ENCODE results near the gene SIRPB2.
"Not testable (repeated sequence)": the region's sequence is repeated elsewhere in the genome, so short reads cannot be mapped to it uniquely, and the experiment has no call there.

SIRPB2 gene

DNA sequence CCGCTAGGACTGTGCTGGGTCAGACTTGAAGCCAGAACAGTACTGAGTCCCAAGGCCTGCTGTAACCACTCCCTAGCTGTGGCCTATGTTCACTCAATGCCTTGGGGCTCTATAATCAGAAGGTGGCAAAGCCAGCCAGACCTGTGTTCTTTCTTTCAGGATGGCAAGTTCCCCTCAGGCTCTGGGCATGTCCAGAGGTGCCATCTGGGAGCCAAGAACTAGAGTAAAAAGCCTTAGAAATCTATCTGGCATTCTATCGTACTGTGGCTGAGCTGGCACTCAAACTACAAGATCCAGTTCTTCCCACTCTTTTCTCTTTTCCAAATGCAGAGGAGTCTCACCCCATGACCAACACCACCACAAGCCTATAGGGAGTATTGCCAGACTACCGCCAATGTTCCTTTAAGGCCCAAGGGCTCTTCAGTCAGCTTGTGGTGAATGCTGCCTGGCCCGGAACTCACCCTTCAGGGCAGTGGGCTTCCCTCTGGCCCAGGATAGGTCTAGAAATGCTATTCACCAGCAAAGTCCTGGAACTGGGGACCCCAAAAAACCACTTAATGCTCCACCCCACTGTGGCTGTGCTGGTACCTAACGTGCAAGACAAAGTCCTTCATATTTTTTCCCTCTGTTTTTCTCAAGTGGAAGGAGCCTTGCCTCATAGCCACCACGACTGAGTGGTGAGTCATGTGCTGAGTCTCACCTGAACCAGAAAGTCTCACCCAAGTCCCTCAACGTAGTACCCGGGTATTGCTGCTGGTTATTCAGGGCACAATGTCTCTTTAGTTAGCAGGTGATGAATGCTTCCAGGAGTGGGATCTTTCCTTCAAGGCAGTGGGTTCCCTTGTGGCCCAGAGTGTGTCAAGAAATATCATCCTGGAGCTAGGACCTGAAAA, 8.6 kb upstream of the SIRPB2 start:
- no peak for DNase-seq (ENCODE audit: low spot score)

DNA sequence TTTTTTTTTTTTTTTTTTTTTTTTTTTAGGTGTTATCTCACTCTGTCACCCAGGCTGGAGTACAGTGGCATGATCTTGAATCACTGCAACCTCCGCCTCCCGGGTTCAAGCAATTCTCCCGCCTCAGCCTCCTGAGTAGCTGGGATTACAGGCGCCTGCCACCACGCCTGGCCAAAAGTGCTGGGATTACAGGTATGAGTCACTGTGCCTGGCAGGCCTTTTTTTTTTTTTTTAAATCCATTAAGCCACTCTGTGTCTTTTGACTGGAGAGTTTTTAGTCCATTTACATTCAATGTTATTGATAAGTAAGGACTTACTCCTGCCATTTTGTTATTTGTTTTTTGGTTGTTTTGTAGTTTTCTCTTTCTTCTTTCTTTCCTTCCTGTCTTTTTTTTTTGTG, 6.2 kb upstream of the SIRPB2 start:
- not testable (repeated sequence) for DNase-seq (ENCODE audit: low spot score)

DNA sequence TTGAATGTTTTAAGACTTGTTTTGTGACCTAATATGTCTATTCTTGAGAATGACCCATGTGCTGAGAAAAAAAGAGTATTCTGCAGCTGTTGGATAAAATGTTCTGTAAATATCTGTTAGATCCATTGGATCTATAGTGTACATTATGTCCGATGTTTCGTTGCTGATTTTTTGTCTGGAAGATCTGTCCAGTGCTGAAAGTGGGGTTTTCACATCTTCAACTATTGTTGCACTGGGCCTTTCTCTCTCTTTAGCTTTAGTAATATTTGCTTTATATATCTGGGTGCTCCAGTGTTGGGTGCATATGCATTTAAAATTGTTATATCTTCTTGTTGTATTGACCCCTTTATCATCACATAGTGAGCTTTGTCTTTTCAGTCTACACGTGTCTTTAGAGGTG, 5.7 kb upstream of the SIRPB2 start:
- DNase-seq (ENCODE audit: low spot score) = no peak

DNA sequence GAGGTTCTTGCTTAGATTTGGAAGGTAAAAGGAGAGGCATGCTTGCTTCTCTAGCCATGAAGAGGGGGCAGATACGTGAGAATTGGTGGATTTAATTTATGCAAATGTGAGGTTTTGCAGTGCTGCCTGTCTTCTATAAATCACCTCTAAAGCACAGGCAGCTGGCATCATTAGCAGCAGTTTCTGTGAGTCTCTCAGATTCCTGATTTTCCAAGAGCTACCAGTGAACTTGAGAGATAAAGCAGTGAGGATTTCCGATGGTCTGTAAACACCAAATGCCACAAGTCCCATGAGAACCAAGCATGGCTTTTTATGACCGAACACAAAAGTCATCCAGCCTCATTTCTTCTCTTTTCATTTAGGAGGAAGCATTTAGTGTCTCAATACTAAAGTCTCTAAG, 3.2 kb upstream of the SIRPB2 start:
- no peak for DNase-seq (ENCODE audit: low spot score)

DNA sequence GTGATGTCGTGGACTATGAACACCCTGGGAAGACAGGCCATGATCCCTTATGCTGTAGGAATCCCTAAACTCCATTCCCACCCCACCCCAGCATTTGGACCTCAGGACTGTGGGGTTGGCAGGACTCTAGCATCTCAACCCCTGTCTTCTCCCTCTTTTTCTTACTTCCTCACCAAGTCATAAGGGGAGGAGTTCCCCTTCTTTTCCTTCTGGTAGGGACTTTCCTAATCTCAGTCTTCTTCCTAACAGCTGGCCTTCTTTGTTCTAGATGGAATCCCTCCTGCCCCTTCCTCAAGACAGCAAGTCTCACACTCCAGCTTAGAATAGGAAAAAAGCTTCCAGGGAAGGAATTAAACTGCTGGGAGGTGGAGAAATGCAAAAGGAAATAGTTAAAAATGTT, 2.3 kb upstream of the SIRPB2 start:
- no peak for DNase-seq (ENCODE audit: low spot score)

DNA sequence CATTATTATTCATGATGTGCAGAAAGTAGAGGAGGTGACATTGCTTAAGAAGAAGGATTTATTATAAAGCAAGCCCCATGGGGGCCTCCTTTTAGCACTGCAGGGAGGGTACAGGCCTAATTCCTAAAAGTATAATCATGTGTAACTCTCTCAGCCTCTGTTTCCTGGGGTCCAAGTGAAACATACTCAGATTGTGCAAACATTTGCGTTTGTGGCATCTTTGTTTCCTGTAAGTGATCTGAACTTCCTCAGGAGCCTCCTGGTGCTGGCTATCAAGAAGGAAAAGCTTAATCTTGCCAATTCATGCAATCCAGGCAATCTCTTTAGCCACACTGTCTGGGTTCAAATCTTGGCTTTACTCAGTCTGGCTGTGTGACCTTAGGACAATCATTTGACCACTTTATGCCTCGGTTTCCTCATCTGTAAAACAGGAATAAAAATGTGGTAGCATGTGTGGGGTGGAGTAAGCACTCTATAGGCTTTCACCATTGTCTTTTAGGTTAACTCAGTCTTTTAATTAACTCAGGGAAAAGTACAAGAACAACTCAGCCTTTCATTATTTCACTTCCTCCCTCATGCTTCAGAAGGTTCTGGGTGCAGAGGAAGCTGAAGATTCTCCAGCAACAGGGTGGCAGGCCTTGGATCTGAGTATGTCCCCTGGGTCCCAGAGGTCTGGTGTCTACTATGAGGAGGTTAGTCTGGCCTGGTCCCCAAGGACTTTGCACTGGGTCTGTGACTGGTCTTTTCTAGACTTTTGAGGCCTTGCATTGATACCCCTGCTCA, 831 bp upstream of the SIRPB2 start:
- DNase-seq (ENCODE audit: low spot score) = no peak

DNA sequence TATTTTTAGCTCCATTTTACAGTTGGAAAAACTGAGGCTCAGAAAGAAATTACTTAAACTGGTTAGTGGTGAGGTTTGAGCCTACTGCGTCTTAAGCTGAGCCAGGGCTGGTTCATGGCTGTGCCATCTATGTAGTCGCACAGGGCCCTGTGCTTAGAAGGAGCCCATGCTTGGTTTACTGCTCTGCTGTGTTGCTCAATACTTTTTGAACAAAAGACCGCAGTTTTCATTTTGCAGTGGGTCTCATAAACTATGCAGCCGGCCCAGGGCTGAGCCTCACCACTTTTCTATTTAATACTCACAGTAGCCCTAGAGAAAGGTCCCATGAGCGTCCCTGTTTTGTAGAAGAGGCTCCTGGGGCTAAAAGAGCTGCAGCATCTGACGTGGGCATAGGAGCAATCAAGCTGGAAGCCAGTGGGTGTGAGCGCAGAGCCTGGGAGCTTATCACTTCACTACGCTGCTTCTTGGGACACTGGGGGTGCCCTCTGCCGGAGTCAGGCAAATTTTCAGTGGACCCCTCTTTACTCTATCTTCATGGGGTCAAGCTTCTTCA, 501 bp downstream of the SIRPB2 start:
- DNase-seq (ENCODE audit: low spot score) = no peak

DNA sequence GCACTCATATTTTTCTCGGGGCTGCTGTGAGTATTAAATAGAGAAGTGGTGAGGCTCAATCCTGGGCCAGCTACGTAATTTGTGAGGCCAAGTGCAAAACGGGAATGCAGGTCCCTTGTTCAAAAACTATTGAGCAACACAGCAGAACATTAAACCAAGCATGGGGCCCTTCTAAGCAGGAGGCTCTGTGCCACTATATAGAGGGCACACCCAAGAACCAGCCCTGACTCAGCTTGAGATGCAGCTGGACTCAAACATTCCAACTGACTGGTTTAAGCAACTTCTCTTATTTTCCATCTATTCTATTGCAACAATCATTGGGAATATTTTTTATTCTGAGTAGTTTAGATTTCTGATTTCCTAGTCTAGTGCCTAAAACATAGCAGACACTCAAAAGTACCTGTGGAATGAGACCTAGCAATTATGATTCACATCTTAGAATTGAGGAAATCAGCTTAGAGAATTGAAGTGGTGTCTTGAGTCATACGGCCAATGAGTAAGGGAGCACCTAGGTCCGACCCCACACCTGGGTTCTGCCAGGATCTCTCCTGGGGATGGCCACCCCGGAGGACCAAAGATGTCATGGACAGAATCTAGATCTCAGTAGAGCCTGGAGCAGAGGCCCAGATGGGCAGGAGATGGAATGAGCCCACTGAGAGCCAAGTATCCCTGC, 1.3 kb downstream of the SIRPB2 start:
- no peak for DNase-seq (ENCODE audit: low spot score)

DNA sequence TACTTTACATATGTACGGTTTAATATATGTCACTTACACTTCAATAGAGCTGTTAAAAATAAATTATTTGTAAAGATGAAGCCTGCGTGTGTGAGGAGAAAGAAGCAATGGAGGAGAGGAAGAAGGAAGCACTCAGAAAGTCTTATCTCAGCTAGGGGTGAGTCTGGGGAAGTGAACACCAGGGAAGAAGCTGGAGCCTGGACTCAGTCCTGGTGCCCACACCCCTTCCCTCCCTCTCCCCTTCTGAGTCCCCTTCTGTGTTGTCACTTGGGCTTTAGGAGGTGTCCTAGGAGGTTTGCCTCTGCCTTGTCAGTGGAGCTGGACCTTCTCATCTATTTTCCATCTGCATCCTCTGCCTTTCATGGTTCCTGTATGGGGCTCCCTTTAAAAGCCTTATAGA, 1.9 kb downstream of the SIRPB2 start:
- no peak for DNase-seq (ENCODE audit: low spot score)

DNA sequence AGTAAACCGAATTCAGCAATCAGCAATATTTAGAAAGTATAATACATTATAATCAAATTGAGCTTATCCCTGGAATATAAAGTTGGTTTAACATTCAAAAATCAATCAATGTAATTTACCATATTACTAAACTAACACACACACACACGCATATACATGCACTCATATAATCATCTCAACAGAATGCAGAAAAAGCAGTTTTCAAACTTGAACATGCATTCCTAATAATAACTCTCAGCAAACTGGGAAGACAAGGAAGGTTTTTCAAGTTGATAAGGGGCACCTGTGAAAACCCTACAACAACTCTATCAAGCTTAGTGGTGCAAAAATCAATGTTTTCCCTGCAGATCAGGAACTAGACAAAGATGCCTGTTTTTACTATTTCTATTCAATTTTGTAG, 4.7 kb downstream of the SIRPB2 start:
- no peak for DNase-seq (ENCODE audit: low spot score)

DNA sequence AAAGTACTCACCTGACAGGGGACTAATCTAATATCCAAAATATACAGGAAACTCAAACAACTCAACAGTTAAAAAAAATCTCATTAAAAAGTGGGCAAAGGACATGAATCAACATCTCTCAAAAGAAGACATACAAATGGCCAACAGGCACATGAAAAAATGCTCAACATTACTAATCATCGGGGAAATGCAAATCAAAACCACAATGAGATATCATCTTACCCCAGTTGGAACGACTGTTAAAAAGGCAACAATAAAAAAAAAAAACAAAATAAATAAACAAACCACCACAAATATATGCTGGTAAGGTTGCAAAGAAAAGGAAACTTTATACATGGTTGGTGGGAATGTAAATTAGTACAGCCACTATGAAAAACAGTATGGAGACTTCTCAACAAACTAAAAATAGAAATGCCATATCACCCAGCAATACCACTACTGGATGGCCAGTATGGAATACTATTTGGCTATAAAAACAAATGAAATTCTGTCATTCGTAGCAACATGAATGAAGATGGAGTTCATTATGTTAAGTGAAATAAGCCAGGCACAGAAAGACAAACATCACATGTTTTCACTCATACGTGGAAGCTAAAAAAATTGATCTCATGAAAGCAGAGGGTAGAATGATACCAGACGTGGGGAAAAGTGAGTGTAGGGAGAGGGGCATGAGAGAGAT, 6.6 kb downstream of the SIRPB2 start:
- no peak for DNase-seq (ENCODE audit: low spot score)

DNA sequence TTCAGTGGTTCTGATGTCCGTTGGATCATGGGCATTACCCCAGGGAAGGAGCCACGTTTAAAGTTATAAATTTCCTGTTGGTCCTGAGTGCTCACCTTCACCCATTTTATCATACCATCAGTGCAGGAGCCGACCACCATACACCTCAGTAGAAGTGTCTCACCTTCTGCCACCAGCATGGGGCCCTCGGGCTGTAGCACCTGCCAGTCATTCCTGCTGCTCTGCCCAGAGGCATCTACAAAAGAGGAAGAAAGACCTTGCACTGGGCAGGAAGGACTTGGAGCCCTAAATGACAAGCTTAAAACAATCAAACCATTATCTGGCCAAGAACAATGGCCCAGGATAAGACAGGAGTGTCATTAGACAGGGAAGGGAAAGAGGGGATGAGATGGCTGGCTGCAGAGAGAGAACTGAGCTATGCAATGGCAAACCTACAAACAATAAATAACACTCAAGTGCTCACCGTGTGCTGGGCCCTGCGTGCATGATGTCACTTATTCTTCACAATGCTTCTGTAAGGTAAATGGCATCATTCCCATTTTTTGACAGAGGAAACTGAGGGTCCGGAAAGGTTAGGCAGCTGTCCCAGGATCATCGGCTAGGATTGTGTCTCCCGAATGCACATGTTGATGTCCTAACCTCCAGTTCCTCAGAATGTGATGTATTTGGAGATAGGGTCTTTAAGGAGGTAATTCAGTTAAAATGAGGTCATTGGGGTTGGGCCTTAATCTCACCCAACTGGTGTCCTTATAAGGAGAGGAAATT, 11.2 kb downstream of the SIRPB2 start:
- DNase-seq (ENCODE audit: low spot score) = no peak

DNA sequence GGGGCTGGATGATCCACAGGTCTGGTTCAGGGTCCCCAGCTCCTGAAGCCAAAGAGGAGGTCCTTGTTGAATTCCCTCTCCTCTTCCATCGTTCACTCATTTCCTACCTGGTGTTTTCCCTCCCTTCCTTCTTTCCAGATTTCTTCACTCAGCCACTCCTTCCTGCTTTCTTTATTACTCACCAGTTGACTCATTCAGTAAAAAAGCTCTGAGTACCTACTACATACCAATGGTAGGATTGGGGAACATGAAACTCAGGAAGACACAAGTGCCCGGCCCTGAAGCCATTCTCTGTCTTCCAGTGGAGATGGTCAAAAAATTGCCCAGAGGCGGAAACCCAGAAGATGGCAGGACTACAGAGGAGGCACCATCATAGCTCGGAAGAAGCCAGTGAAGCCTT, 12.7 kb downstream of the SIRPB2 start:
- DNase-seq (ENCODE audit: low spot score) = peak; percentile 65

DNA sequence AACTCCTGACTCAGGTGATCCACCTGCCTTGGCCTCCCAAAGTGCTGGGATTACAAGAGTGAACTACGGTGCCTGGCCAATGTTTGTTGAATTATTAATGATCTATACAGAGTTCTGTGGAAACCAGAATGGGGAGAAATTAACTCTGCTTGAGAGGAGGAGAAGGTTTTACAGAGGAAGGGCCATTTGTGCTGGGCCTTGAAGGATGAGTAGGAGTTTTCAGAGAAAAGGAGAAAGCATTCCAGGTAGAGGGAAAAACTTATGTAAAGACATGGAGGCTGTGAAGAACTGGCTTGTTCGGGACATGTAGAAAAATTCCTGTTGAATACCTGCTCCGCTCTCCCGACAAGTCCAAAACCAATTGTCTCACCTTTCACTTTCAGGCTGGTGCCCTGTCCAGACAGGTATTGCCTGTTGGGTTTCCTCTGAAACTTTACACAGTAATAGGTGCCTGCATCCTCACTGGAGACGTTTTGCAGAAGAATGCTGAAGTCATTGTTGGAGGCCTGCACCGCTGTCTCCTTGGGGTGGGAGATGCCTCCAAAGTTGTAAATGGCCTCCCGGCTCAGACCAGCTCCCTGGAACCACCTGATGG, 13.2 kb downstream of the SIRPB2 start:
- no peak for DNase-seq (ENCODE audit: low spot score)

DNA sequence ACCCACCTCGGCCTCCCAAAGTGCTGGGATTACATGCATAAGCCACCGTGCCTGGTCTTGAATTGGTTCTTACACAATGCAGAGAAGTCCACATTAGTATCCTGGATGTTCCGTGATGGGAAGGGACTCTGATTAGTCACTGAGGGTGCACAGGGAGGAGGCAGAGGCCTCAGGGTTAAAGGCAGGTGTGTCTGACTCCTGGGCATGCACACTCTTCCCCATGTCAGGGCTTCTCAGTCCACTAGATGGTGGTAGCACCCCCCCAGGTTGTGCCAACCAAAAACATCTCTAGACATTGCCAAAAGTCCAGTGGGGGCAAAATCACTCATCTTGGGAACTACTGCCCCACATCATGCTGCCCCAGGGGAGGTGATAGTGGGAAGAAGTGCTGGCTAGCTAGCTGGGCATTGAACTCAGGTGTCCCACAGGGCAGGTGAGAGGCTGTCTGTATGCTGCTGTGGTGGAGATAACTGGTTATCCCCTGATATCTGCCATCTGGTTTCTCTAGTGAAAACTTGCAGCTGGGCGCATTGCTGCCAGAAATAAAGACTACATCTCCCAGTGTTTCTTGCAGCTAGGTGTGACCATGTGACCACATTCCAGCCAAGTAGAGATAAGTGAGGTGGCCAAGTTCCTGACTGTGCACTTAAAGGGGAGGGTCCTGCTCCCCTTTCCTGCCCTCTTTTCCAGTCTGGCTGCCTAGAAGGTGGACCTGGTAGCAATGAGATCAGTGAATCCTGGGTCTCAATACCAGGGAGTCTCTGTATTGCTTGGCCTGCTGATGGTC, 16.2 kb downstream of the SIRPB2 start:
- no peak for DNase-seq (ENCODE audit: low spot score)

DNA sequence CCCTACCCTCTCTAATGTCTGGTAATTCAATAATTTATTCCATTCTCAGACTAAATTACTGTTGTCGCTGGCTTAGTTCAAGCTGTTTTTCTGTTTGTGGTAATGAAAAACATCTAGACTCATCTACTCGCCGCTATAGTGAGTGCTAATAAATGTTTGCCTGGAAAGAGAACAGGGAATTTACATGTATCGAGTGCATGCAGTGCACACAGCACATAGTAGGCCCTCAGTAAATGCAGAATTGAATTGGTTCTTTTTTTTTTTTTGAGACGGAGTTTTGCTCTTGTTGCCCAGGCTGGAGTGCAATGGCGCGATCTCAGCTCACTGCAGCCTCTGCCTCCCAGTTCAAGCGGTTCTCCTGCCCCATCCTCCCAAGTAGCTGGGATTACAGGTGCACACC, 16.9 kb downstream of the SIRPB2 start:
- no peak for DNase-seq (ENCODE audit: low spot score)

DNA sequence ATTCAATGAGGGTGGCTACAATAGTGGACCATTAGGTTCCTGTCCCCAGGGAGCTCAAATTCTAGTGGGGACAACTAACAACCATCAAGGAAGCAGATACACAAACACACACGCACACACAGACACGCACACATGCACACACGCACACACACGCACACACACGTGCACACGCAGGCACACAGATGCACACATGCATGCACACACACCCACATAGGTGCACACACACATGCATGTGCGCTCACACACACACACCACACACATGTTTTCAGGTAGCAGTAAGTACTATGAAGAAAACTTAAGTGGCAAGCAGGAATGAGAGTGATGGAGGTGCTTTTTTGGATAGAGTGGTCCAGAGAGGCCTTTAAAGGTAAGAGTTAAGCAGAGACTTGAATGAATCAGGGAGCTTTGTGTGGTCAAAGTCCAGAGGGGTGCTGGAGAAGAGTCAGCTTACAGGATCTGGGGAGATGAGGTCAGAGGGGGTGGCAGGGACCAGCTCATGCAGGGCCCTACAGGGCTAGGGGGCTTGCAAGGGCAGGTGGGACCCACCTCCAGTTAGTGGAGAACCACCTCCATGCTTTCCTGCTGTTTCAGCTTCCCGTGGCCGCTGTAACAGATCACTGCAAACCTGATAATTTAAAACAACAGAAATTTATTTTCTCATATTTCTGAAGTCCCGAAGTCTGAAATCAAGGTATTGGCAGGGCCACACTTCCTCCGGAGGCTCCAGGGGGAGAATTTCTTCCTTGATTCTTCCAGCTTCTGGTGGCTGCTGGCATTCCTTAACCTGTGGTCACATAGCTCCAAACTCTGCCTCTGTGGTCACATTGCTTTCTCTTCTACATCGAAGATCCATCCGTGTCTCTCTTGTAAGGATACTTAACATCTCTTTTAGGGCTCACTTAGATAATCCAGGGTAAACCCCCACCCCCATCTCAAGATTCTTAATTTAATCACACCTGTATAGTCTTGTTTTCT, 17.7 kb downstream of the SIRPB2 start:
- DNase-seq (ENCODE audit: low spot score) = no peak

DNA sequence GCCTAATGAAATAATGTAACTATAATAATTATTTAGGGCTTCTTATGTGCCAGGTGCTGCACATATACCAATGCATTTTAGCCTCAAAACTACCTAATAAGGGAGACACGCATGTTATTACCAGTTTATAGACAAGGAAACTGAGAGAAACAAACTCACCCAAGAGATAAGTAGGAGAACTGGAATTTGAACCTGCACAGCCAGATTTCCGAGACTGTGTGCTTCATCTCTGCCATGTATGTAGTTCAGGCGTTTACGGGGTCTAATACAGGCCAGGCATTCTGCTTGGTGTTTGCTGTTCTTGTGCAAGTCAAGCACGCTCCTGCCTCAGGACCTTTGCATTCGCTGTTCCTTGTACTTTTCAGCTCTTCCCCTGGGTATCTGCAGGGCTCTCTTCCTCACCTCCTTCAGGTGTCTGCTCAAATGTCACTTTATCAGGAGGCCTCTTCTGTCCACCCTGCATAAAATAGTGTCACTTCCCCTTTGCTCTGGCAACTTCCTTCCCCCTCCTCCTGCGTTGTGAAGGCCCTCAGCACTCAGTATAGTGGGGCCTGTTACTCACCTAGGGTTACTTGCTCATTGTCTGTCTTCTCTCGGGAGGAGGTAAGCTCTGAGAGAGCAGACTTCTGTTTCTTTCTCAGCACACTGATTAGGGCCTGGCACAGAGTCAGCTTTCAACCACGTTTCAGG, 18.5 kb downstream of the SIRPB2 start:
- DNase-seq (ENCODE audit: low spot score) = no peak

Data from hepatic stellate cell (primary cell).